ENCODE results near the gene PIP4K2A. TPM values are rescaled to one million over a fixed set of nuclear protein-coding genes. Genes with fewer than 3 reads are reported as not detected.
A peak's percentile ranks its signal among the peaks of the same experiment; 100 is the strongest.

Gene PIP4K2A
- total RNA-seq, 1 donor from 2014 or later = 105 TPM

- no peak overlapping the region for H3K27ac Mint-ChIP-seq
Observed at GRCh38 chr10:22553452-22553995, 160.9 kb downstream of the PIP4K2A start.

GRCh38 chr10:22552888-22553378, 161.4 kb downstream of the PIP4K2A start:
- no peak for DNase-seq (ENCODE audit: low spot score)
- intact Hi-C loops (cut with micrococcal nuclease) = no loop called here
- H3K4me3 Mint-ChIP-seq (ENCODE audit: low read depth) = no peak overlapping the region

More at GRCh38 chr10:22553452-22553995, 160.9 kb downstream of the PIP4K2A start:
- Mint-ChIP-seq H3K36me3 (ENCODE audit: low read depth) (peaks cover 29% of the 10 kb centered on the region), H3K4me3 (ENCODE audit: low read depth) (no peak overlapping the region), H3K9me3 (no peaks in the 10 kb centered on the region), H3K4me1 (ENCODE audit: low read depth) (peaks cover 15% of the 10 kb centered on the region), H3K27me3 (ENCODE audit: low read depth) (no peaks in the 10 kb centered on the region)
- intact Hi-C loops (cut with micrococcal nuclease) = no loop called here
- DNase-seq (ENCODE audit: low spot score) = no peak

GRCh38 chr10:22551681-22552365, 162.6 kb downstream of the PIP4K2A start:
- peak overlapping the region; percentile 29 for H3K27ac Mint-ChIP-seq
- no peaks in the 10 kb centered on the region for H3K9me3 Mint-ChIP-seq
- H3K36me3 Mint-ChIP-seq (ENCODE audit: low read depth) = peaks cover 42% of the 10 kb centered on the region
- H3K4me1 Mint-ChIP-seq (ENCODE audit: low read depth) = peaks cover 15% of the 10 kb centered on the region
- no peak overlapping the region for H3K4me3 Mint-ChIP-seq (ENCODE audit: low read depth)
- no peaks in the 10 kb centered on the region for H3K27me3 Mint-ChIP-seq (ENCODE audit: low read depth)
- DNase-seq (ENCODE audit: low spot score) = no peak
- intact Hi-C loops (cut with micrococcal nuclease) = loop anchor here (2.0 kb wide), 1 partner anchor 437 kb away; no protein-coding TSS in a partner anchor

More at GRCh38 chr10:22552888-22553378, 161.4 kb downstream of the PIP4K2A start:
- no peaks in the 10 kb centered on the region for H3K9me3 Mint-ChIP-seq
- no peaks in the 10 kb centered on the region for H3K27me3 Mint-ChIP-seq (ENCODE audit: low read depth)
- peaks cover 15% of the 10 kb centered on the region for H3K4me1 Mint-ChIP-seq (ENCODE audit: low read depth)
- peaks cover 31% of the 10 kb centered on the region for H3K36me3 Mint-ChIP-seq (ENCODE audit: low read depth)
- H3K27ac Mint-ChIP-seq = no peak overlapping the region

GRCh38 chr10:22550732-22551131, 163.6 kb downstream of the PIP4K2A start:
- intact Hi-C loops (cut with micrococcal nuclease) = loop anchor here (2.0 kb wide), 1 partner anchor 438 kb away; no protein-coding TSS in a partner anchor
- Mint-ChIP-seq H3K27ac (peak overlapping the region; percentile 37), H3K27me3 (ENCODE audit: low read depth) (no peaks in the 10 kb centered on the region), H3K4me1 (ENCODE audit: low read depth) (peaks cover 15% of the 10 kb centered on the region), H3K9me3 (no peaks in the 10 kb centered on the region), H3K4me3 (ENCODE audit: low read depth) (no peak overlapping the region), H3K36me3 (ENCODE audit: low read depth) (peaks cover 51% of the 10 kb centered on the region)
- DNase-seq (ENCODE audit: low spot score) = peak; percentile 21

GRCh38 chr10:22548344-22548743, 166.0 kb downstream of the PIP4K2A start:
- intact Hi-C loops (cut with micrococcal nuclease) = no loop called here
- no peaks in the 10 kb centered on the region for H3K27me3 Mint-ChIP-seq (ENCODE audit: low read depth)
- no peaks in the 10 kb centered on the region for H3K9me3 Mint-ChIP-seq
- H3K36me3 Mint-ChIP-seq (ENCODE audit: low read depth) = peaks cover 60% of the 10 kb centered on the region
- no peak overlapping the region for H3K4me3 Mint-ChIP-seq (ENCODE audit: low read depth)
- H3K27ac Mint-ChIP-seq = no peak overlapping the region
- peaks cover 21% of the 10 kb centered on the region for H3K4me1 Mint-ChIP-seq (ENCODE audit: low read depth)
- DNase-seq (ENCODE audit: low spot score) = no peak

- Mint-ChIP-seq H3K27me3 (ENCODE audit: low read depth) (no peaks in the 10 kb centered on the region), H3K9me3 (no peaks in the 10 kb centered on the region), H3K4me3 (ENCODE audit: low read depth) (no peak overlapping the region), H3K4me1 (ENCODE audit: low read depth) (peaks cover 8% of the 10 kb centered on the region), H3K27ac (peak overlapping the region; percentile 7), H3K36me3 (ENCODE audit: low read depth) (peaks cover 68% of the 10 kb centered on the region)
- intact Hi-C loops (cut with micrococcal nuclease) = no loop called here
- no peak for DNase-seq (ENCODE audit: low spot score)
Observed at GRCh38 chr10:22545643-22546042, 168.7 kb downstream of the PIP4K2A start.

GRCh38 chr10:22544325-22545068, 169.9 kb downstream of the PIP4K2A start:
- no peaks in the 10 kb centered on the region for H3K27me3 Mint-ChIP-seq (ENCODE audit: low read depth)
- H3K4me1 Mint-ChIP-seq (ENCODE audit: low read depth) = peaks cover 6% of the 10 kb centered on the region
- H3K9me3 Mint-ChIP-seq = no peaks in the 10 kb centered on the region
- H3K27ac Mint-ChIP-seq = peak overlapping the region; percentile 6
- H3K36me3 Mint-ChIP-seq (ENCODE audit: low read depth) = peaks cover 72% of the 10 kb centered on the region
- DNase-seq (ENCODE audit: low spot score) = no peak
- H3K4me3 Mint-ChIP-seq (ENCODE audit: low read depth) = no peak overlapping the region
- intact Hi-C loops (cut with micrococcal nuclease) = no loop called here

GRCh38 chr10:22542773-22543172, 171.6 kb downstream of the PIP4K2A start:
- DNase-seq (ENCODE audit: low spot score) = no peak
- Mint-ChIP-seq H3K36me3 (ENCODE audit: low read depth) (peaks cover 76% of the 10 kb centered on the region), H3K9me3 (no peaks in the 10 kb centered on the region)

GRCh38 chr10:22541900-22542299, 172.5 kb downstream of the PIP4K2A start:
- Mint-ChIP-seq H3K36me3 (ENCODE audit: low read depth) (peaks cover 76% of the 10 kb centered on the region), H3K9me3 (no peaks in the 10 kb centered on the region), H3K4me1 (ENCODE audit: low read depth) (peaks cover 6% of the 10 kb centered on the region), H3K27me3 (ENCODE audit: low read depth) (no peaks in the 10 kb centered on the region), H3K4me3 (ENCODE audit: low read depth) (no peak overlapping the region), H3K27ac (no peak overlapping the region)
- DNase-seq (ENCODE audit: low spot score) = no peak
- intact Hi-C loops (cut with micrococcal nuclease) = no loop called here

More at GRCh38 chr10:22542773-22543172, 171.6 kb downstream of the PIP4K2A start:
- Mint-ChIP-seq H3K27me3 (ENCODE audit: low read depth) (no peaks in the 10 kb centered on the region), H3K4me1 (ENCODE audit: low read depth) (peaks cover 6% of the 10 kb centered on the region), H3K4me3 (ENCODE audit: low read depth) (no peak overlapping the region), H3K27ac (no peak overlapping the region)
- intact Hi-C loops (cut with micrococcal nuclease) = no loop called here

- Mint-ChIP-seq H3K36me3 (ENCODE audit: low read depth) (peaks cover 83% of the 10 kb centered on the region), H3K4me1 (ENCODE audit: low read depth) (peaks cover 3% of the 10 kb centered on the region), H3K27ac (no peak overlapping the region), H3K9me3 (no peaks in the 10 kb centered on the region), H3K4me3 (ENCODE audit: low read depth) (no peak overlapping the region), H3K27me3 (ENCODE audit: low read depth) (no peaks in the 10 kb centered on the region)
- DNase-seq (ENCODE audit: low spot score) = no peak
- intact Hi-C loops (cut with micrococcal nuclease) = no loop called here
Observed at GRCh38 chr10:22539579-22540298, 174.6 kb downstream of the PIP4K2A start.

- Mint-ChIP-seq H3K9me3 (no peaks in the 10 kb centered on the region), H3K4me1 (ENCODE audit: low read depth) (peaks cover 3% of the 10 kb centered on the region), H3K36me3 (ENCODE audit: low read depth) (peaks cover 87% of the 10 kb centered on the region), H3K27ac (no peak overlapping the region), H3K27me3 (ENCODE audit: low read depth) (no peaks in the 10 kb centered on the region), H3K4me3 (ENCODE audit: low read depth) (no peak overlapping the region)
- intact Hi-C loops (cut with micrococcal nuclease) = no loop called here
- no peak for DNase-seq (ENCODE audit: low spot score)
Observed at GRCh38 chr10:22537810-22538209, 176.6 kb downstream of the PIP4K2A start.

- Mint-ChIP-seq H3K4me3 (ENCODE audit: low read depth) (no peak overlapping the region), H3K36me3 (ENCODE audit: low read depth) (peaks cover 80% of the 10 kb centered on the region), H3K9me3 (no peaks in the 10 kb centered on the region), H3K27me3 (ENCODE audit: low read depth) (no peaks in the 10 kb centered on the region), H3K4me1 (ENCODE audit: low read depth) (peaks cover 3% of the 10 kb centered on the region), H3K27ac (no peak overlapping the region)
- DNase-seq (ENCODE audit: low spot score) = no peak
- intact Hi-C loops (cut with micrococcal nuclease) = no loop called here
Observed at GRCh38 chr10:22536620-22537019, 177.8 kb downstream of the PIP4K2A start.

Data from activated T-helper 2 cell treated with anti-CD3 and anti-CD28 coated beads, Interferon-gamma antibody, Interleukin-2, Interleukin-4, amounts not matched to agents 10 μg/mL and 5 μg/mL and 100 μg/mL, durations not matched to agents 14 hours and 24 hours and 36 hours (primary cell).